ENCODE measurements around the gene TIGD4. TPM values are rescaled to one million over a fixed set of nuclear protein-coding genes. Genes with fewer than 3 reads are reported as not detected.

Gene TIGD4
- total RNA-seq, 4 donors from 2014 or later: 1.5 to 3.9 (median 2.6) TPM; not detected in 1

DNA sequence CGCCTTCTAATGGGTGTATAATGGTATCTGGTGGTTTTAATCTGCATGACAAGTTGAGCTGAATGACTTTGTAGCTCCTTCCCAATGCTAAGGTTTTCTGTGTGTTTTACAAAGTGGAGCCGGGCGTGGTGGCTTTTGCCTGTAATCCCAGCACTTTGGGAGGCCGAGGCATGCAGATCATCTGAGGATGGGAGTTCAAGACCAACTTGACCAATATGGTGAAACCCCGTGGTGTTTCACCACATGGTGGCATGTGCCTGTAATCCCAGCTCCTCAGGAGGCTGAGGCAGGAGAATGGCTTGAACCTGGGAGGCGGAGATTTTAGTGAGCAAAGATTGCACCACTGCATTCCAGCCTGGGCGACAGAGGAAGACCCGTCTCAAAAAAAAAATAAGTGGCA lies 29.1 kb upstream of the TIGD4 start:
- no peak overlapping the region for H3K27ac ChIP-seq
- TF ChIP-seq, protein P1, sequence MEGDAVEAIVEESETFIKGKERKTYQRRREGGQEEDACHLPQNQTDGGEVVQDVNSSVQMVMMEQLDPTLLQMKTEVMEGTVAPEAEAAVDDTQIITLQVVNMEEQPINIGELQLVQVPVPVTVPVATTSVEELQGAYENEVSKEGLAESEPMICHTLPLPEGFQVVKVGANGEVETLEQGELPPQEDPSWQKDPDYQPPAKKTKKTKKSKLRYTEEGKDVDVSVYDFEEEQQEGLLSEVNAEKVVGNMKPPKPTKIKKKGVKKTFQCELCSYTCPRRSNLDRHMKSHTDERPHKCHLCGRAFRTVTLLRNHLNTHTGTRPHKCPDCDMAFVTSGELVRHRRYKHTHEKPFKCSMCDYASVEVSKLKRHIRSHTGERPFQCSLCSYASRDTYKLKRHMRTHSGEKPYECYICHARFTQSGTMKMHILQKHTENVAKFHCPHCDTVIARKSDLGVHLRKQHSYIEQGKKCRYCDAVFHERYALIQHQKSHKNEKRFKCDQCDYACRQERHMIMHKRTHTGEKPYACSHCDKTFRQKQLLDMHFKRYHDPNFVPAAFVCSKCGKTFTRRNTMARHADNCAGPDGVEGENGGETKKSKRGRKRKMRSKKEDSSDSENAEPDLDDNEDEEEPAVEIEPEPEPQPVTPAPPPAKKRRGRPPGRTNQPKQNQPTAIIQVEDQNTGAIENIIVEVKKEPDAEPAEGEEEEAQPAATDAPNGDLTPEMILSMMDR (IDR thresholded peaks at IDR 0.05): no peak
- no peak for TF ChIP-seq POLR2A (IDR thresholded peaks at IDR 0.05)
- DNase-seq: no peak
- intact Hi-C loops (cut with DNase I; ENCODE audit: low total_unique reads): no loop called here
- H3K27me3 ChIP-seq: no peaks in the 10 kb centered on the region
- H3K9me3 ChIP-seq: no peaks in the 10 kb centered on the region
- H3K4me1 ChIP-seq: no peaks in the 10 kb centered on the region
- no peak overlapping the region for H3K4me3 ChIP-seq
- no peaks in the 10 kb centered on the region for H3K36me3 ChIP-seq

DNA sequence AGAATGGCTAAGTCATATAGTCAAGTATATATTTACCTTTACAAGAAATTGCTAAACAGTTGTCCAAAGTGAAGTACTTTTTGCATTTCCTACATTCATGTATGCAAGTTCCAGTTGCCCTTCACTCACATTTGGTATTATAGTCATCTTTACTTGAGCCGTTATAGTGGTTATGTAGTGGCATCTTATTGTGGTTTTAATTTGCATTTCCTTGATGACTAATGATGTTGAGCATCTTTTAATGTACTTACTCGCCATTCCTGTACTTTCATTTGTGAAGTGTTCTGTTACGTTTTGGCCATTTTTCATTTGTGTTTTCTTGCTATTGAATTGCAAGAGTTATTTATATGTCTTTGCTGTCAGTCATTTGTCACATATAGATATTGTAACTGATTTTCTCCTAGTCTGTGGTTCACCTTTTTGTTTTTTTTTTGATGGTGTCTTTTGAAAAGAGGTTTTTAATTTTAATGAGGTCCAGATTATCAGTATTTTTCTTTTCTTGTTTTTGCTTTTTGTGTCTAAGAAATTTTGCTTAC lies 27.8 kb upstream of the TIGD4 start:
- H3K4me3 ChIP-seq: no peak overlapping the region
- intact Hi-C loops (cut with DNase I; ENCODE audit: low total_unique reads): no loop called here

DNA sequence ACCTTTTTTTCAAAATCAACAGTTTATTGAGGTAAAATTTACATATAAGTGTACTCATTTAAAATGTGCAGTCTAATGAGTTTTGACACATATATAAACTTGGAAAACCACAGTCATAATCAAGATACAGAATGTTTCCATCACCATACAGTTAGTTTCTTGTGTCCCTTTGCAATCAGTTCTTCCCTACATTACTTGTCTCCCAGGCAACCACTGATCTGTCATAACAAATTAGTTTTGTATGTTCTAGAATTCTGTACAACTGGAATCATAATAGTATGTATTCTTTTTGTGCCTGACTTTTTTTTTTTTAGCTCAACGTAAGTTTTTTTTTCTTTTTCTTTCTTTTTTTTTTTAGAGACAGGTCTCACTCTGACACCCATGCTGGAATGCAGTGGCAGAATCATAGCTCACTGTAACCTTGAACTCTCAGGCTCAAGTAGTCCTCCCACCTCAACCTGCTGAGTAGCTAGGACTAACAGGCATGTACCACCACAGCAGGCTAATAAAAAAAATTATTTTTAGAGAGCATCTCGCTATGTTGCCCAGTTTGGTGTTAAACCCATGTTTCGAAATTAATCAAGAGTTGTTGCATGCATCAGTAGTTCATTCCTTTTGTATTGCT lies 27.1 kb upstream of the TIGD4 start:
- no peaks in the 10 kb centered on the region for H3K27me3 ChIP-seq
- TF ChIP-seq POLR2A (IDR thresholded peaks at IDR 0.05): no peak
- TF ChIP-seq, protein P1 (IDR thresholded peaks at IDR 0.05): no peak
- H3K4me1 ChIP-seq: no peaks in the 10 kb centered on the region
- H3K4me3 ChIP-seq: no peak overlapping the region
- no peak overlapping the region for H3K27ac ChIP-seq
- no peaks in the 10 kb centered on the region for H3K9me3 ChIP-seq
- H3K36me3 ChIP-seq: no peaks in the 10 kb centered on the region
- DNase-seq: no peak
- intact Hi-C loops (cut with DNase I; ENCODE audit: low total_unique reads): no loop called here

More for the DNA sequence above, 27.8 kb upstream of the TIGD4 start:
- H3K36me3 ChIP-seq: no peaks in the 10 kb centered on the region
- DNase-seq: no peak
- H3K27me3 ChIP-seq: no peaks in the 10 kb centered on the region
- no peak overlapping the region for H3K27ac ChIP-seq
- no peaks in the 10 kb centered on the region for H3K9me3 ChIP-seq
- TF ChIP-seq POLR2A (IDR thresholded peaks at IDR 0.05): no peak
- TF ChIP-seq, protein P1 (IDR thresholded peaks at IDR 0.05): no peak
- H3K4me1 ChIP-seq: no peaks in the 10 kb centered on the region

DNA sequence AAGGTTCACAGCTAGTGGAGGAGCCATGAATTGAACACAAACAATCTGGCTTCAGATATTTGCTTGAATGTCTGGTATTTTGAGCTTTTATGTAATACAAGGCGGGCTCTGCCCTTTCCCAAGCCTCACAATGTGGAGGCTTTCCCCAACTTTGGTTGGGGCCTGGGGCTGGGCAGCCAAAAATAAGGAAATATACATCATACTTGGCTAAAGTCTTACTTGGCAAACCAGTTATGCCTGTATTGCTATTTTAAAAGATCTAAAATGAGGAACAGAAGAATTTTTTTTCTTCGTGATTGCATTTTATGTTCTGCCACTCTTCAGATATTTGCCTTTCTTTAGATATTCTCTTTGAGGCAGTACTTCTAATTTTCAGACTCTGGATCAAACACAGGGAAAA lies 26.3 kb upstream of the TIGD4 start:
- H3K27ac ChIP-seq: no peak overlapping the region
- H3K36me3 ChIP-seq: no peaks in the 10 kb centered on the region
- no peaks in the 10 kb centered on the region for H3K9me3 ChIP-seq
- TF ChIP-seq, protein P1 (IDR thresholded peaks at IDR 0.05): no peak
- no peak for TF ChIP-seq POLR2A (IDR thresholded peaks at IDR 0.05)
- H3K27me3 ChIP-seq: no peaks in the 10 kb centered on the region
- no peak overlapping the region for H3K4me3 ChIP-seq
- DNase-seq: no peak
- no peaks in the 10 kb centered on the region for H3K4me1 ChIP-seq
- intact Hi-C loops (cut with DNase I; ENCODE audit: low total_unique reads): no loop called here

DNA sequence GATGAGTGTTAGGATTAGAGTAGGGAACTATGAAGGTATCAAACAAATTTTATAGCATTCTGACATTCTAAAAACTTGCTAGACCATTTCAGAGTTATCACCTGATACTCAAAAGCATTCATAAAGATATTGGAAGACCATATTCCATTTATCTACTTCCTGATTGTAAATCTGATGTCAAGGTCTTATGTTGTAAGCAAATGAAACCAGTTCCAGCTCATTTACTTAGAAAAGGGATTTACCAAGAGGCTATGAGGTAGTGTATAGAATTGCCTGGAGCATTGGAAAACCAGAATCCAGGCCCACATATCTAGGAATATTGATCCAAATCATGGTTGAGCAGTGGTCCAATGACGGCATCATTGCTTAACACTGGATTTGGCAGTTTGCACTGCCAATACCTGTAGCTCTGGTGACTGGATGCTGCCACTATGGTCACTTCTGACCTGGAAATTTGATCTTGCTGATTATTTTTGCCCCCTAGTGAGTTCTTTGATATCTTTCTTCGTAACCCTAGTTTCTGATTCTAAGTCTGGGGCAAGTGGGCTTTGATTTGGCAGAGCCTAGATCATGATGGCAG lies 25.6 kb upstream of the TIGD4 start:
- Histone ChIP-seq H3K36me3 (no peaks in the 10 kb centered on the region), H3K4me1 (no peaks in the 10 kb centered on the region), H3K4me3 (no peak overlapping the region), H3K27me3 (no peaks in the 10 kb centered on the region), H3K27ac (no peak overlapping the region), H3K9me3 (no peaks in the 10 kb centered on the region)
- DNase-seq: no peak
- no peak for TF ChIP-seq POLR2A (IDR thresholded peaks at IDR 0.05)
- TF ChIP-seq, protein P1 (IDR thresholded peaks at IDR 0.05): no peak
- intact Hi-C loops (cut with DNase I; ENCODE audit: low total_unique reads): no loop called here

Measured in uterus (tissue), 4 donors.